ENCODE results near the gene SV2B.

The SV2B gene

GRCh38 chr15:91136386-91136923 lies 36.4 kb downstream of the SV2B start:
- Mint-ChIP-seq H3K4me3 (no peak overlapping the region), H3K27ac (no peak overlapping the region), H3K27me3 (peaks cover 41% of the 10 kb centered on the region), H3K4me1 (no peaks in the 10 kb centered on the region), H3K9me3 (peaks cover 2% of the 10 kb centered on the region), H3K36me3 (no peaks in the 10 kb centered on the region)
- CTCF ChIA-PET: no interaction called here
- no peak for DNase-seq

DNA sequence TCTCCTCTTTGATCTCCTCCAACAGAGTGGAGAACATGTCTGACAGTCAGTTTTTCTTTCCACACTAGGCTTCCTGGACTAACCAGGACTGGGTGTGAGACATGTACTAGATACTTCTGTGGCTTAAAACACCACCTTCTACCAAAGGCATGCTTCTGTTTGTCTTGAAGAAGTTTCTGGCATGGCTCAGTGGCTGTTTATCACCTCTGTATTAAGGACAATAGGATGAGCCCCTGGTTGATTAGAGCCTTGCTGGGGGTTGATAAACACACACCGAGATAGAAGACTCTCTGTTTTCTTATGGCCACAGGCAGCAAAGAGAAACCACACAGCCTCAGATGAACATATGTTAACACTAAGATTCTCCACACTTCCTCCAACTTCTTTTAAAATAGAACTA lies 40.5 kb downstream of the SV2B start:
- no peak overlapping the region for H3K27ac Mint-ChIP-seq
- H3K9me3 Mint-ChIP-seq: peaks cover 2% of the 10 kb centered on the region
- H3K4me3 Mint-ChIP-seq: no peak overlapping the region
- no peaks in the 10 kb centered on the region for H3K36me3 Mint-ChIP-seq
- no peak for DNase-seq
- H3K4me1 Mint-ChIP-seq: no peaks in the 10 kb centered on the region
- CTCF ChIA-PET: no interaction called here
- H3K27me3 Mint-ChIP-seq: peaks cover 46% of the 10 kb centered on the region

GRCh38 chr15:91141097-91141496 lies 41.0 kb downstream of the SV2B start:
- CTCF ChIA-PET: no interaction called here
- Mint-ChIP-seq H3K27ac (no peak overlapping the region), H3K9me3 (peaks cover 2% of the 10 kb centered on the region), H3K4me1 (no peaks in the 10 kb centered on the region), H3K27me3 (peaks cover 43% of the 10 kb centered on the region), H3K4me3 (no peak overlapping the region), H3K36me3 (no peaks in the 10 kb centered on the region)
- no peak for DNase-seq

DNA sequence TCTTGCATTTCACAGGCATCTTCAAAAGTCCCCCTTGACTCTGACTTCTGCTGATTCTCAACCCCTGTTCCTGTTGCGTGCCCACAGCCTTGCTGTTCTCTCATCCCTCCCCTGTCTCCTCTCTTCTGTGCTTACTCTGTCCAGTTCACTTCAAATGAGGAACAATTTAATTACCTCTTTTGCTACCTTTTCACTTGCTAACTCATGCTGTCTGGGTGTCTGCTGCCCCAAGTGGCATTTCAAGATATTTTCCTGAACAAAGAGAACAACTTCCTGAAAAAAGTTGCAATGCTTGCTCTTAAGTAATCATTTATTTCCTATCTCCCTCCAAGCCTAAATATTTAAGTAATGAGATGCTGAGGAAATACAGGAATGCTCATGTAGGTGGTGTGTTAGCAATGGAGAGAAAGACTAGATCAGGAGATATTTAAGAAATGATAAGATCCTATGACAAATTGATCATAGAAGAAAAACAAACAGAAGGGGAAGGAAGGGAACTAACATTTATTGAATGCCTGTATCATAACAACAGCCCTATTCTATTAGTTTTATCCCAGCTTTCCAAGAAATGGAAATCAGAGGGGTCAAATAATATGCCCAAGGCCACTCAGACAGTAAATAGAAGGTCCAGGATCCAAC lies 42.2 kb downstream of the SV2B start:
- Mint-ChIP-seq H3K4me1 (no peaks in the 10 kb centered on the region), H3K27ac (no peak overlapping the region)
- CTCF ChIA-PET: no interaction called here

DNA sequence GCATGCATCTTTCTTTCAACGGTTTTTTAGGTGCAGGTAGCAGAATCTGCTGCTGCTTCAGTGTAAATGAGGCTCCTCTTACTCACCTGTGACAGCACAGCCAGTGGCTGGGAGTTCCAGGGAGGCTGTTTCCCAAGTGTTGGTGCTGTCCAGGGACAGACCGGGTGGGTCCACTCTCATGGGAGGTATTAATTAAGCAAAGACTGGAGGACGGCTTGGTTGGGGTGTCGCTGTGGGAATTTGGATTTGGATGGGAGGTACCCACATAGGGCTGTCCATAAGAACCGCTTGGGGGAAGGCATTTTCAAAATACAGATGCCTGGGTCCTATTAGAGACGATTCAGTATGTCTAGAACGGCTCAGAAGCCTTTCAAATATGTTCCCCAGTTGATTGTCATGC lies 42.9 kb downstream of the SV2B start:
- H3K4me1 Mint-ChIP-seq: no peaks in the 10 kb centered on the region
- no peak overlapping the region for H3K4me3 Mint-ChIP-seq
- peaks cover 1% of the 10 kb centered on the region for H3K9me3 Mint-ChIP-seq
- CTCF ChIA-PET: no interaction called here
- DNase-seq: no peak
- H3K36me3 Mint-ChIP-seq: no peaks in the 10 kb centered on the region
- H3K27me3 Mint-ChIP-seq: peaks cover 39% of the 10 kb centered on the region
- no peak overlapping the region for H3K27ac Mint-ChIP-seq

More for the DNA sequence above, 42.2 kb downstream of the SV2B start:
- H3K4me3 Mint-ChIP-seq: no peak overlapping the region
- no peak for DNase-seq
- H3K27me3 Mint-ChIP-seq: peaks cover 37% of the 10 kb centered on the region
- H3K9me3 Mint-ChIP-seq: peaks cover 2% of the 10 kb centered on the region
- H3K36me3 Mint-ChIP-seq: no peaks in the 10 kb centered on the region

GRCh38 chr15:91146728-91147127 lies 46.7 kb downstream of the SV2B start:
- H3K27ac Mint-ChIP-seq: no peak overlapping the region
- no peaks in the 10 kb centered on the region for H3K4me1 Mint-ChIP-seq
- DNase-seq: no peak
- no peaks in the 10 kb centered on the region for H3K9me3 Mint-ChIP-seq
- CTCF ChIA-PET: no interaction called here
- H3K36me3 Mint-ChIP-seq: no peaks in the 10 kb centered on the region
- peaks cover 37% of the 10 kb centered on the region for H3K27me3 Mint-ChIP-seq
- no peak overlapping the region for H3K4me3 Mint-ChIP-seq

GRCh38 chr15:91148243-91148642 lies 48.2 kb downstream of the SV2B start:
- Mint-ChIP-seq H3K9me3 (no peaks in the 10 kb centered on the region), H3K4me3 (no peak overlapping the region), H3K36me3 (no peaks in the 10 kb centered on the region), H3K4me1 (no peaks in the 10 kb centered on the region), H3K27me3 (peaks cover 30% of the 10 kb centered on the region), H3K27ac (no peak overlapping the region)
- CTCF ChIA-PET: no interaction called here
- no peak for DNase-seq

DNA sequence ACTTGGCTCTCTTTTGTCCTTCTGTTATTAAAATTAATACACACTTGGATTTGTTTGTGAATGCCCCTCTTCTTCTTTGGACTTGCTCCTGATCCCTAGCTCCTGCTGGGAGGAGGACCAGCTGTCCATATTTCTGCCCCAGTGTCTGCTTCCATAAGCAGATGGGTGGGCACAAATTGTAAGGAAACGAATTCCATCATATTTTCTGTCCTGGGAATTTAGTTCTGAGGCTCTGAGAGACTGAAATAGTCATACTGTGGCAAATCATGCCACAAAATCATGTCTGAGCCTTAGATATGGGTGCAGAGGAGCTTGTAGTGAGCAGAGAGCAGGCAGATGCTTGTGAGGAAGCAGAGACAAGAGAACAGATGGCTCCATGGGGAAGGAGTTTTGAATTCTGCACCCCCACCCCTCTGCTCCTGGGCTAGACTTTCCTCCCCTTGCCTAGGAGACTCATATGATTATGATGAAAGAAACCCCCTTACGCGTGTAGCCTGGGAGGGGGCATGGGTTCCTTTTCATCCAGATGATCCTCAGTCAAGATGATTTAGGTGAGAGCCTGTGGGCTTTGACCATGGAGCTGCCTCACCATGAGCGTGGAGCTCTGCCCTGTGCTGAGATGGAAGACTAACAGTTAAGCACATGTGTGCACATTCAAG lies 50.6 kb downstream of the SV2B start:
- H3K9me3 Mint-ChIP-seq: no peaks in the 10 kb centered on the region
- no peak for DNase-seq
- H3K4me1 Mint-ChIP-seq: no peaks in the 10 kb centered on the region
- H3K36me3 Mint-ChIP-seq: no peaks in the 10 kb centered on the region
- CTCF ChIA-PET: no interaction called here
- H3K27me3 Mint-ChIP-seq: peaks cover 38% of the 10 kb centered on the region
- H3K27ac Mint-ChIP-seq: no peak overlapping the region
- H3K4me3 Mint-ChIP-seq: no peak overlapping the region

GRCh38 chr15:91151781-91152563 lies 51.9 kb downstream of the SV2B start:
- CTCF ChIA-PET: no interaction called here
- DNase-seq: no peak
- H3K27ac Mint-ChIP-seq: no peak overlapping the region

DNA sequence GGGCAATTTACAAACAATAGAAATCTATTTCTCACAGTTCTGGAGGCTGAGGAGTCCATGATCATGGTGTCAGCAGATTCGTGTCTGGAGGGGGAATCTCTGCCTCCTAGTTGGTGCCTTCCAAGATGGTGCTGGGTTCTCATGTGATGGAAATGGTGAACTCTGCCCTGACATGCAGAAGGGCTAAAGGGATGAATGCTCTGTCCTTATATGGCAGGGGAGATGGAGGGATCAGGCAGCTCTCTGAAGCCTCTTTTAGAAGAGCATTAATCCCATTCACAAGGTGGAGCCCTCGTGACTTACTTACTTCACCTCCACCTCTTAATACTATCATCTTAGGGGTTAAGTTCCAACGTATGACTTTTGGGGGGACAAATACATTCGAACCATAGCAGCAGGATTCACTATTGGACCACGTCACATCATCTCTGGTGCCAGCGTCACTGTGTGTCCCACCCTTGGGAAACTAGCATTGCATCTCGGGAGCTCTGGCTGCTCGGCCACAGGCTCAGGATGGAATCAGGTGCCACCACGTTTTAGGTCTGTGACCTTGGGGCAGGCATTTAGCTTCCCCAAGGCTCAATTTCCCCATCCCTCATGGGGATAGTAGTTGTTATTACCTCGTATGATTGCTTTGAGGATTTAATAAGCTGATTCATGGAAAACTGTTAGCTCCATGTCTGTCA lies 53.0 kb downstream of the SV2B start:
- H3K27me3 Mint-ChIP-seq: peaks cover 42% of the 10 kb centered on the region
- H3K9me3 Mint-ChIP-seq: no peaks in the 10 kb centered on the region
- no peaks in the 10 kb centered on the region for H3K36me3 Mint-ChIP-seq
- no peak for DNase-seq
- H3K4me1 Mint-ChIP-seq: no peaks in the 10 kb centered on the region
- CTCF ChIA-PET: no interaction called here
- H3K4me3 Mint-ChIP-seq: no peak overlapping the region
- no peak overlapping the region for H3K27ac Mint-ChIP-seq

More at GRCh38 chr15:91151781-91152563, 51.9 kb downstream of the SV2B start:
- H3K36me3 Mint-ChIP-seq: no peaks in the 10 kb centered on the region
- no peaks in the 10 kb centered on the region for H3K4me1 Mint-ChIP-seq
- H3K4me3 Mint-ChIP-seq: no peak overlapping the region
- no peaks in the 10 kb centered on the region for H3K9me3 Mint-ChIP-seq
- H3K27me3 Mint-ChIP-seq: peaks cover 44% of the 10 kb centered on the region

GRCh38 chr15:91153954-91154353 lies 53.9 kb downstream of the SV2B start:
- peaks cover 49% of the 10 kb centered on the region for H3K27me3 Mint-ChIP-seq
- CTCF ChIA-PET: no interaction called here

GRCh38 chr15:91156175-91156726 lies 56.2 kb downstream of the SV2B start:
- Mint-ChIP-seq H3K27ac (no peak overlapping the region), H3K4me3 (no peak overlapping the region), H3K9me3 (no peaks in the 10 kb centered on the region), H3K36me3 (no peaks in the 10 kb centered on the region), H3K27me3 (peaks cover 38% of the 10 kb centered on the region), H3K4me1 (no peaks in the 10 kb centered on the region)
- CTCF ChIA-PET: no interaction called here
- no peak for DNase-seq

More at GRCh38 chr15:91153954-91154353, 53.9 kb downstream of the SV2B start:
- Mint-ChIP-seq H3K4me1 (no peaks in the 10 kb centered on the region), H3K9me3 (no peaks in the 10 kb centered on the region), H3K36me3 (no peaks in the 10 kb centered on the region), H3K4me3 (no peak overlapping the region), H3K27ac (no peak overlapping the region)
- DNase-seq: no peak

- CTCF ChIA-PET: interaction anchor here (0.7 kb wide), 1 partner anchor 101 kb away, joined by 3 read pairs; no protein-coding TSS in a partner anchor
- Mint-ChIP-seq H3K4me1 (no peaks in the 10 kb centered on the region), H3K9me3 (peaks cover 3% of the 10 kb centered on the region), H3K36me3 (no peaks in the 10 kb centered on the region), H3K27me3 (peaks cover 28% of the 10 kb centered on the region), H3K27ac (no peak overlapping the region), H3K4me3 (no peak overlapping the region)
- DNase-seq: no peak
Measured at GRCh38 chr15:91158415-91159394, 58.6 kb downstream of the SV2B start.

Data from activated naive CD4-positive, alpha-beta T cell treated with anti-CD3 and anti-CD28 coated beads, Interleukin-2, amount 10 ng/mL, durations not matched to agents 7 days and 5 days (primary cell).